Testis (tissue), 5 donors: ENCODE results near the gene IL34. TPM values are rescaled to one million over a fixed set of nuclear protein-coding genes. Genes with fewer than 3 reads are reported as not detected.

ENCODE experiments used
- DNase-seq: peaks from one replicate; pipeline ENCODE4 v3.0.0-alpha.2; 2019
- H3K27ac ChIP-seq, 2 donors: fragments of 200-600 bp; sonication (generic); one replicate each; pipeline ENCODE4 v1.5.1; 2019
- H3K27me3 ChIP-seq: fragments of 200-600 bp; sonication (generic); one replicate; pipeline ENCODE4 v1.5.1; 2019
- H3K36me3 ChIP-seq: fragments of 200-600 bp; sonication (generic); one replicate; pipeline ENCODE4 v1.5.1; 2017; ENCODE audit warnings: low read depth; ENCODE audit errors: missing control alignments
- H3K4me1 ChIP-seq: fragments of 200-600 bp; sonication (generic); one replicate; pipeline ENCODE4 v1.5.1; 2019
- H3K4me3 ChIP-seq, 2 donors: fragments of 200-600 bp; sonication (generic); one replicate each; pipeline ENCODE4 v1.5.1; 2017 to 2019
- H3K9me3 ChIP-seq: fragments of 200-600 bp; sonication (generic); one replicate; pipeline ENCODE4 v1.5.1; 2017
- POLR2A ChIP-seq: fragments of 450-650 bp; IDR thresholded peaks from one replicate; pipeline ENCODE4 v1.6.1; 2017; ENCODE audit warnings: antibody characterized with exemption, mild to moderate bottlenecking, moderate library complexity
- WGBS, 2 donors: methylation state at CpG; one replicate each; pipeline ENCODE4 v1.1.5; 2018; 5-methylcytosine and 5-hydroxymethylcytosine counted together
- intact Hi-C: fragments of 100-400 bp; cut with DNase I; formaldehyde crosslinking; loops from one replicate; pipeline ENCODE4 v1.15.1; 2023; ENCODE audit warnings: low total_unique reads
- long read RNA-seq, 2 donors: transcript quantifications; one replicate each; lab custom pipeline, GENCODE V29; 2026
- polyA plus RNA-seq: library from polyadenylated mRNA; stranded (reverse); fragments of 350-450 nt; fragmentation: Illumina TruSeq; extraction: RNeasy Lipid Tissue Mini Kit (QIAGEN cat#74804); gene quantifications from one replicate; pipeline ENCODE4 v1.2.3, GENCODE V29; 2014; ENCODE audit warnings: low read depth, low replicate concordance; ENCODE audit not compliant: insufficient read depth
- total RNA-seq, 2 donors: library from RNA; depleted of rRNA; stranded (reverse); fragments of >200 nt; gene quantifications; one replicate each; pipeline ENCODE4 v1.2.3, GENCODE V29; 2016
- TF ChIP-seq, protein P1 (sequence below), 3 experiments: fragments of 450-650 bp in 2 of 3; fragments of 200-600 bp in 1 of 3; sonication (generic) in 1 of 3; IDR thresholded peaks; one replicate each; pipeline ENCODE4 v1.5.1; 2016 to 2019; ENCODE audit warnings: antibody characterized with exemption in 3 of 3, mild to moderate bottlenecking in 2 of 3, moderate library complexity in 1 of 3

Gene IL34
- total RNA-seq: 10 to 100 TPM in 1 of 2 donors, 1 to 10 TPM in 1; 5.4 to 11.9 TPM
- polyA plus RNA-seq: 7.9 TPM
- long read RNA-seq, donor 1, partial matches to known transcripts: 0 of 2 reads
- long read RNA-seq, donor 1, other reads (novel, unspliced or antisense): 0 of 2 reads
- long read RNA-seq, donor 2: 0 reads

DNA sequence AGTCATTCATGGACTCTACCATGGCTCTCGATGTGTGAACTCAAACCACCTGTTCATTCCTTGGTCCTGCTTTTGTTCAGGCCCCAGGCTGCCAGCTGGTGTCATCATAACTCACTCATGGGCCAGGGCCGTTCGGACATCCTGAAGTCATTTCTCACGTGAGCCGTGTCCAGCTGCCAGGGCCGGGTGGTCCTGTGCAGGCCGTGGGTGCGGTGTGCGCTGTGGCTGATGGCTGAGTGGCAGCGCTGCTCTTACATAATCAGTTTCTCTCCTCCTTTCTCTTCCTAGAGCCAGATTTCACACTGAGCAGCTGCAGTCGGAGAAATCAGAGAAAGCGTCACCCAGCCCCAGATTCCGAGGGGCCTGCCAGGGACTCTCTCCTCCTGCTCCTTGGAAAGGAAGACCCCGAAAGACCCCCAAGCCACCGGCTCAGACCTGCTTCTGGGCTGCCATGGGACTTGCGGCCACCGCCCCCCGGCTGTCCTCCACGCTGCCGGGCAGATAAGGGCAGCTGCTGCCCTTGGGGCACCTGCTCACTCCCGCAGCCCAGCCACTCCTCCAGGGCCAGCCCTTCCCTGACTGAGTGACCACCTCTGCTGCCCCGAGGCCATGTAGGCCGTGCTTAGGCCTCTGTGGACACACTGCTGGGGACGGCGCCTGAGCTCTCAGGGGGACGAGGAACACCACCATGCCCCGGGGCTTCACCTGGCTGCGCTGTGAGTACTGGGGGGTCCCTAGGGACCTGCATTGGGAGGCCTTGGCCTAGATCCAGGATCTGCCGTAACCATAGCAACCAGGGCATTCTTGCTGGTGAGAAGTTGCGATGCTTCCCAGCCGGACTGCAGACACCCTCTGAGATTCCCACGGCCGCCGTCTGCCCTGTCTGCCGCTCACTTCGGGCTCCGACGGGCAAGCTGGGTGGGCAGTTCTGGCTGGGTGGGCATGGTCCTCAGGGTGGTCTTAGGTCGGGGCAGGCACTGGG, at the start of gene IL34:
Gene IL34 (plus strand): TSS at position 300 of the 982 bp plus-strand sequence. CDS start 389 bp downstream, at position 689.
- Histone ChIP-seq H3K27me3 (no peaks in the 10 kb centered on the region), H3K4me3 (no peak within 1 kb of the TSS), H3K36me3 (no peaks in the 10 kb centered on the region), H3K27ac (peak within 1 kb of the TSS; percentile 21 to 50), H3K9me3 (no peaks in the 10 kb centered on the region), H3K4me1 (peaks cover 18% of the 10 kb centered on the region)
- TF ChIP-seq POLR2A: no peak
- TF ChIP-seq, protein P1, sequence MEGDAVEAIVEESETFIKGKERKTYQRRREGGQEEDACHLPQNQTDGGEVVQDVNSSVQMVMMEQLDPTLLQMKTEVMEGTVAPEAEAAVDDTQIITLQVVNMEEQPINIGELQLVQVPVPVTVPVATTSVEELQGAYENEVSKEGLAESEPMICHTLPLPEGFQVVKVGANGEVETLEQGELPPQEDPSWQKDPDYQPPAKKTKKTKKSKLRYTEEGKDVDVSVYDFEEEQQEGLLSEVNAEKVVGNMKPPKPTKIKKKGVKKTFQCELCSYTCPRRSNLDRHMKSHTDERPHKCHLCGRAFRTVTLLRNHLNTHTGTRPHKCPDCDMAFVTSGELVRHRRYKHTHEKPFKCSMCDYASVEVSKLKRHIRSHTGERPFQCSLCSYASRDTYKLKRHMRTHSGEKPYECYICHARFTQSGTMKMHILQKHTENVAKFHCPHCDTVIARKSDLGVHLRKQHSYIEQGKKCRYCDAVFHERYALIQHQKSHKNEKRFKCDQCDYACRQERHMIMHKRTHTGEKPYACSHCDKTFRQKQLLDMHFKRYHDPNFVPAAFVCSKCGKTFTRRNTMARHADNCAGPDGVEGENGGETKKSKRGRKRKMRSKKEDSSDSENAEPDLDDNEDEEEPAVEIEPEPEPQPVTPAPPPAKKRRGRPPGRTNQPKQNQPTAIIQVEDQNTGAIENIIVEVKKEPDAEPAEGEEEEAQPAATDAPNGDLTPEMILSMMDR (IDR thresholded peaks at IDR 0.05): no peak
- intact Hi-C loops: no loop called here
- WGBS, 2 donors: 47 to 73% methylated on average over 20 to 32 of the region's 39 CpGs
- peak; percentile 63 for DNase-seq

DNA sequence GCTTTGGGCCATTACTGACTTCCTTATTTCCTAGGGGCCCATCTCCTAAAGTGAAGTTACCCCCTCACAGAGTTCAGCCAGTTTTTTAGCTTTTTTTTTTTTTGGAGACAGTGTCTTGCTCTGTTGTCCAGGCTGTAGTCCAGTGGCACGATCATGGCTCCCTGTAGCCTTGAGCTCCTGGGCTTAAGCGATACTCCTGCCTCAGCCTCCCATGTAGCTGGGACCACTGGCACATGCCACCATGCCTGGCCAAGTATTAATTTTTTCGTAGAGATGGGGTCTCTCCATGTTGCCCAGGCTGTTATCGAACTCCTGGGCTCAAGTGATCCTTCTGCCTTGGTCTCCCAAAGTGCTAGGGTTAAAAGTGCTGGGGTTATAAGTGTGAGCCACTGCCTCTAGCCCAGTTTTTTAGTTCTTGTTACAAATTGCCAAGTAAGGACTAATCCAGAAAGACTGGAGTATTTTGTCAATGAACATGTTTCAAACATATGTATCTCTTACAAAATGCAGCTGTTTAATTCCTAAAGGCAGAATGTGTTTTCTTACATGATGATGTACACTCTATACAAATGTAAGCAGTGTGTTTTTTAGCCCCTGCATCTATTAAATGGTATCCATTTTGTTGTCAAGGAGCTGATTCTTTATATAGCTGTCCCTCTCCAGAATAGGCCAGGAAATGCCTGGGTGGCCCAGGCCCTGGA, 49.1 kb upstream of the IL34 start:
- 83 to 85% methylated on average over 4 of the region's 4 CpGs for WGBS, 2 donors
- H3K27ac ChIP-seq: no peak overlapping the region
- intact Hi-C loops: no loop called here
- no peak for TF ChIP-seq POLR2A
- TF ChIP-seq, protein P1 (IDR thresholded peaks at IDR 0.05): no peak
- H3K36me3 ChIP-seq: no peaks in the 10 kb centered on the region
- H3K4me1 ChIP-seq: peaks cover 25% of the 10 kb centered on the region
- no peak overlapping the region for H3K4me3 ChIP-seq
- DNase-seq: no peak
- H3K27me3 ChIP-seq: no peaks in the 10 kb centered on the region
- H3K9me3 ChIP-seq: no peaks in the 10 kb centered on the region

DNA sequence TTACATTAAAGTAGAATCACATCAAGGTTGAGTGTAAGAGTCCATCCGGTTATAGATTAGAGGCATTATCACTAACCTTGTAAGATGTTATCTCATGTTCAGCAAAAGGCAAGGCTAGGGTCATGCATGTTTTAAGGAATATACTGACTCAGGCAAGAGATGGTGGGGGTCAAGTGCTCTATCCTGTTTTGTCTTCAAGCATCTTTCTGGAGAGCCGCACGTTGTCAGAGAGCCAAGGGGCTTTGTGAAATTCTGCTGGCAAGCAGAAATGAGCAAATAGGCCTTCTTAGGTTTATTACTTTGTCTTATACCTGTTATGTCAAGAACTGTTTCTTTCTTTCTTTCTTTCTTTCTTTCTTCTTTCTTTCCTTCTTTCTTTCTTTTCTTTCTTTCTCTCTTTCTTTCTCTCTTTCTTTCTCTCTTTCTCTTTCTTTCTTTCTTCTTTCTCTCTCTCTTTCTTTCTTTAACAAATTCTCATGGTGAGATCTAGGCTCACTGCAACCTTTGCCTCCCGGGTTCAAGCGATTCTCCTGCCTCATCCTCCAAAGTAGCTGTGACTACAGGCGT, 47.3 kb upstream of the IL34 start:
- Histone ChIP-seq H3K4me3 (no peak overlapping the region), H3K36me3 (no peaks in the 10 kb centered on the region), H3K4me1 (peaks cover 19% of the 10 kb centered on the region), H3K27ac (no peak overlapping the region), H3K27me3 (no peaks in the 10 kb centered on the region), H3K9me3 (no peaks in the 10 kb centered on the region)
- peak; percentile 47 for DNase-seq
- TF ChIP-seq, protein P1 (IDR thresholded peaks at IDR 0.05): no peak
- TF ChIP-seq POLR2A: no peak
- 65 to 72% methylated on average over 6 of the region's 6 CpGs for WGBS, 2 donors
- intact Hi-C loops: no loop called here

DNA sequence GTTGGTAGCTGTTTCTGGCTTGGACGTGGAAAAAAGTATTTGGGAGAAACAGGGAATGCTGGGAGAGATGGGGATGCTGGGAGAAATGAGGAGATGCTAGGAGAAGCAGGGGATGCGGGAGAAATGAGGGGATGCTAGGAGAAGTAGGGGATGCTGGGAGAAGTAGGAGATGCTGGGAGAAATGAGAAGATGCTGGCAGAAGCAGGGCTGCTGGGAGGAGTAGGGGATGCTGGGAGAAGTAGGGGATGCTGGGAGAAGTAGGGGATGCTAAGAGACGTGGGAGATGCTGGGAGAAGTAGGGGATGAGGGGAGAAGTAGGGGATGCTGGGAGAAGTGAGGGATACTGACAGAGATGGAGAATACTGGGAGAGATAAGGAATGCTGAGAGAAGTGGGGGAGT, 45.6 kb upstream of the IL34 start:
- no peak overlapping the region for H3K4me3 ChIP-seq
- no peak for TF ChIP-seq POLR2A
- TF ChIP-seq, protein P1 (IDR thresholded peaks at IDR 0.05): no peak
- intact Hi-C loops: no loop called here
- WGBS, 2 donors: 89 to 95% methylated on average over 3 of the region's 3 CpGs
- H3K27ac ChIP-seq: no peak overlapping the region
- H3K4me1 ChIP-seq: peaks cover 7% of the 10 kb centered on the region
- DNase-seq: no peak
- H3K9me3 ChIP-seq: no peaks in the 10 kb centered on the region
- H3K27me3 ChIP-seq: no peaks in the 10 kb centered on the region
- H3K36me3 ChIP-seq: no peaks in the 10 kb centered on the region
